ENCODE measurements around the gene PGM2.

- no peak for TF ChIP-seq EZH2 (IDR thresholded peaks at IDR 0.05; ENCODE audit: insufficient read depth, poor library complexity, severe bottlenecking)
- no peak for TF ChIP-seq EZH2phosphoT487 (IDR thresholded peaks at IDR 0.05; ENCODE audit: insufficient read depth, low read depth)
These were observed 46.6 kb upstream of the PGM2 start for GRCh38 chr4:37779896-37780295.
